COLO668 (cell line): ENCODE measurements around the gene RPS21.
"Not testable (repeated sequence)": the region's sequence is repeated elsewhere in the genome, so short reads cannot be mapped to it uniquely, and the experiment has no call there.

Experiments
- DNase-seq: peaks from one replicate; lab custom pipeline; 2025; ENCODE audit not compliant: unreplicated experiment; lab: John Stamatoyannopoulos, UW

Gene RPS21

DNA sequence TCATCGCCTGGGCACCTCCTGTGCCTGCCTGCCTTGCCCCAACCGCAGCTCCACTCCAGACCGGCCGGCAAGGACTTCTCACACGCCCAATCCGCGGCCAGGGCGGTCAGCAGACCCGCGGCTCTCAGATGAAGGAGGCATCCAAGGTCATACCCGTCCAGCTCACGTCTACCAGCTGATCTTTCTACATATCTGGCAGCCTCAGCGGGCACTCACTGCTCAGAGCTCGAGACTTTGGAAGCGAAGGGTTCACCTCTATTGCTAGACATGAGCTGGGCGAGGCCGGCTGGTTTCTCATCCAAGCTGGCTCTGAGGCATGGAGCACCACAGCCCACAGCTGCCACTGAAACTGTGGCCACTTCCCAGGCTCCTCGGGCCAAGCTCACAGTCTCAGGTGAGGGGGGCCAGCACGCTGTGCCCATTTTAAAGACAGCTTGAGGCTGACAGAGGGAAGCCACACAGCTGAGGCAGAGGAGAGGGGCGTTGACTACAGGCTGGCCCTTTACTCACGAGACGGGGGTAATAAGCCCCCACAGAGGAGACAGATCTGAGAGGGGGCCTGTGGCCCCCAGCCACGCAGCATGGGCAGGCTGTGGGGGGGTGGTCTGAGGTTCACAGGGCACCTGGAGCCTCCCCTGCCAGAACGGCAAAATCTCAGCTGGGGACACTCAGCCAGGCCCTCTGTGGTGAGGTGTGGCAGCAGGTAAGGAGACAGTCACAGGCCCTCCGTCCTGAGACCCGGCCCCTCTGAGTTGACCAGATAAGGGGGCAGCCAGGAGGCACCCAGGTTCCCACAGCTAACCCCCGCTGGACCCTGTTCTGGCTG, 21.8 kb upstream of the RPS21 start:
- DNase-seq = no peak

DNA sequence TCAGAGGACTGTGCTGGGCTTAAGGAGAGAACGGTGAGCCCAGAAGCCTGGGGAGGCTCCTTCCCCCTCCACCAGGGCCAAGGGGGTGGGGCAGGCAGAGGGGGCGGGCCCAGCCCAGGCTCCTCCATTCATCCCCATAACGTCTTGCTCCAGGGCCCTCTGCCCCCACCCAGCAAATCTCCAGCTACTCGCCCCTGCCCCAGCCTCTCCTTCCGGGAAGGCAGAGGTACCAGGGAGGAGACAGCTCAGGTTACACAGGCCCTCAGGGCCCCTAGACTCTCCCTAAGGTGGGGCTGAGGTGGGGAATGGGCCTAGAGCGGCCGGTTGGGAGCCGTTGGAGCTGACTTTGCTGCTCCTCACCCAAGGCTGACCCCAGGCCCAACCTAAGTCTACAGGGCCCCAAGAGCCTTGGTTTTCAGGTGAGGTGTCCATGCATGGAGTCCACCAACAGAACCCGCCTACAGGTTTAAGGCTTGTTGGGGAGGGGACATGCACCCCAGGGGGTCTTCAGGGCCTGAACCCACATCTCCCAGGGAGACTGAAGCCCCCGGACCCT, 21.0 kb upstream of the RPS21 start:
- DNase-seq = peak; percentile 58

DNA sequence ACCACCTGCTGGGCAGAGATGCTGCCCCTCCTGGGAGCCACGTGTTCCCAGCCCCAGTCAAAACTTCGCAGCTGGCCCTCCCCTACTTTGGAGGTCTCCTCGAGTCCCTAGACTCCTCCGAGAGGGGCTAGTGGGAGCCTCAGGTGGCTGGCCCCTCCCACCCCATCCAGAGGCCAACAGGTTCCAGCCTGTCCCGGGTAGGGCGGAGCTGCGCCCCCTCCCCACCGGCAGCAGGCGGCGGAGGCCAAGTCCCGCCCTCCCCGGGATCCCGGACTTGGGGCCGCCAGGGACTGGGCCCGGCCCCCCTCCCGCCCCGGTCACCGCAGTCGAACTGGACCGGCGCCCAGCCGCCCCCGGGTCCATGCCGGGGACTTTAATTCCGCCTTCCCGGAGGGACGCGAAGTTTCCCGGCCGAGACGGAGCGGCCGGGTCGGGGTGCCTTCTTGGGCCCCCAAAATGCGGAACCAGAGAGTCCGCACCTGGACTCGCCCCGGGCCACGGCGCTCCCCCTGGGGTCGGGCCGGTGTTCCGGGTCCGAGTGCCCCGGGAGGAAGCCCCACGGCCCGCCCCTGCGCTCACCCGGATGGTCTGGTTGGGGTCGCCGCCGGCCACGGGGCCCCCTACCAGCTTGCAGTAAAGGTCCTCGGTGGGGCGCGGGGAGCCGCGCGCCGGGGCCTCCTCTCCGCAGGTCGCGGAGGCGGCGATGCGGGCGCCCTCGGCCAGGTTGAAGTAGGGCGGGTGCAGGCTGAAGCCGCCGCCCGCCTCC, 20.4 kb upstream of the RPS21 start:
- peak; percentile 50 for DNase-seq

DNA sequence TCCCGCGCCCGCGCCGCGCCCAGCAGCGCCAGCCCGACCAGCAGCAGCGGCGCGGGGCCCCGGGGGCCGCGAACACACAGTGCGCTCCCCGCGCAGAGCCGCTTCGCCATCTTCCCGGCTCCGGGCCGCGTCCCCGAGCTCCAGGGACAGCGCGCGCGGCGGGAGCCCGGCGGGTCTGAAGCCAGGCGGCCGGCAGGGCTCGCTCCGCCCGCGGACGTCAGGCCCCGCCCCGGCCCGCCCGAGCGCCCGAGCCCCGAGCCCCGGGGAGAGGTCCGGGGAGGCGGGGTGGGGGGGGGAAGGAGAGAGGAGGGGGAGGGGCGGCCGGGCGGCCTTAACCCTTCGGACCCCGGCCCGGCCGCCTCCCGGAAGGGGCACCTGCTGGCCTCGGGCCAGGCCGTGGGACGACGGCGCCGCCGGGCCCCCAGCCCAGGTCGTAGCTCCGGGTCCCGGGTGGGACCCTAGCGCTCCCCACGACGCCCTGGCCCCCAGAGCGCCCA, 19.7 kb upstream of the RPS21 start, which contains the start of gene LAMA5:
Gene LAMA5, minus strand, starts transcription at position 177 of the 497 bp plus-strand sequence. Its CDS starts 67 bp downstream, at position 110.
- DNase-seq = peak; percentile 75

DNA sequence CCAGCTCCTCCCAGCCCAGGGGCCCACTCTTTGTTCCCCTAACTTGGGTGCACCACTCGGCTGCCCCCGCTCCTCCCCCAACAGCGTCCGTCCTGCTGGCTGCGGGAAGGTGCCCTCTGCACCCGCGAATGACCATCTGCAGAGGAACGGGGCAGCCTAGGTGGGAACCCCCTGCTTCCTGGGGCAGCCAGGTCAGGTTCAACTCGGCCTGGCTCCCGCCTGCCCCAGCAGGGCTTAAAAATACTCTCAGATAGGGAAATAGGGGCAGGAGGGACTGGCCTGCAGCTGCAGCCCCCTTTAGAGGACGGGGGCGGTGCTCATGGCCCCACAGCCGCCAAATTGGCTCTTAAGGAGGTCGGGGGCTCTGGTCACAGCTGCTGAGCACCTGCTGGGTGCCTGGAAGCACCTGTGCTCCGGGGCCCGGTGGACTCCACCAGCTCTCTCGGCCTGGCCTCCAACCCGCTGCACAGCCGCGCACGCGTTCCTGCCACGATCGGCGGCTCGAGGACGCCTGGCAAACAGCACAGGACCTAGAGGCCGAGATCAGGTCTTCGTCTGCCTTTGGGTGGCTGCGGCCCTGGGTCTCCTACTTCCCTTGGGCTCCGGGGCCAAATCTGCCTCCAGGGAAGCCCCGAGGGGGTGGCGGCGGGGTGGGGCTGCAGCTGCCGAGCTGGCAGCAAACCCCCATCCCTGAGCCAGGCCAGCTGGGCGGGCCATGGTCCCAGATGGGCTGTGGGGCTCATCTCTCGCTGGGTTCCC, 19.1 kb upstream of the RPS21 start:
- DNase-seq = peak; percentile 79

DNA sequence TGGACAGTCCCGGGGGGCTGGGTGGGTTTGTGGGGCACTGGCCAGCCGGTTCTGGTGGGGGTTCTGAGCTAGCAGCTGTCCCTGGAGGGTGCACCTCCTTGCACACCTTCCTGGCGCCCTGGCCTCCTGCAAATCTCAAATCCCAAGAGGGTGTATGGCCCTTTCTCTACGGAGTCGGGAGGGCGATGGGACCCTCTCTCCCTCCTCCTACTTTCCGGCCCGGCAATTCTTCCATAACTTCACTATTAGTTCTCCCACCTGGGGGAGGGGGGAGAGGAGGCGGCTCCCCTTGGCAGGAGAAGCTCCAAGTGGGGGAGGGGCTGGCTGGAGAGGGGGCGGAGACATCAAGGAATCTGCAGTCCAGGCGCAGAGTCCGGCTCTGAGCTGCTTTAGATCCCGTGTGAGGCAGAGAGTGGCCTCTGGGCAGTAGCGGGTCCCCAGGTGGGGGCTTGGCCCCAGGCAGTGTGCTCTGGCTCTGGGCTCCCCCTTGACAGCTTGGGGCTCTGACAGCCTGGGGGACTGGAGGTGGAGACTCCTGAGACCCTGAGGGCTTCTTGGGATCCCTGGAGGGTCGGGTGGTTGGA, 18.4 kb upstream of the RPS21 start:
- peak; percentile 45 for DNase-seq

DNA sequence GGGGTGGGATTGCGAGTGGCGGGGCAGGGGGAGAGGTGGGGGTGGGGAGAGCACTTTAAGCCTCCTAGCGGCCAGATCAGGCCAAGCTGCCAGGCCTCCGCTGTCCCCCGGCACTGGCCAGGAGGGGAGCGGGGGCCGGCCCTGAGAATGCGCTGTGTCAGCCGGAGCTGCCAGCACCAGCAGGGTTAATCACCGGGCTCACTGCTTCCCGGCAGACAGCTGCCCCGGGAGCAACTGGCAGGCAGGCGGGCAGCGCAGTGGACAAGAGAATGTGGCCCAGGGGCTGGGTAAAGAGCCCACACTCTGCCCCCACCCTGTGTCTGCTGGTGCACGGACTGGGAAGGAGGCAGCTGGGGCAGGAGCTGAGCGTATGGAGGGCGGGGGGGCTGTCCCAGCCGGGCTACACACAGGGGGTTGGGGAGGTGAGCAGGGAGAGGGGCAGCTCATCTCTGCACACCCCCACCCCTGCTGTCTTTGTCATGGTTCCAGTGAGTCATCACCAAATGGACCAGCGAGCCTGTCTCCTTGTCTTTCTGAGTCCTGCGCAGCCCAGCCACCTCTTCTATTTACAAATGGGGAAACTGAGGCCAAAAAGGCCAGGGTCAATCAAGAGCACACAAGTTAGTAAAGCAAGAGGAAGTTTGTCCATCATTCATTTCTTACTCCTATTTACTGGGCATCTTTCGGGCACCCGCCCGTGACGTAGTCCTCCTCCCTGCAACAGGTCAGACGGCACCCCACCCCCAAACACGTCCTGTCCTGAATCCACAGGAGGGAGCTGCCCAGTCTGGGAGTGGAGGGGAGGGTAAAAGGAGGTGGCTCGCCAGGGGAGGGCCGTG, 17.7 kb upstream of the RPS21 start:
- peak; percentile 45 for DNase-seq

DNA sequence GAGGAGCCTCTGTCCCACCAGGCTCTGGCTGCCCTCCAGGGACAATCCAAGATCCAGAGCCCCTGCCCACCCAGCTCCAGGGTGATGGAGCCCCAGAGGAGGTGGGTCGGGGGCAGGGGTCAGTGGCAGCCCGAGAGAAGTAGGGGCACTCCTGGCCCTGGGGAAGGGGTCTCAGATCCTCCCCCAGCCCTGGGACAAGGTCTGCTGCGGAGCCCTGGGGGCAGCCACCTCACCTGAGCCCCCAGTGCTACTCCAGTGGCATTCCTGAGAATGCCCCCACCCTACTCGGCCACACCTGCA, 17.1 kb upstream of the RPS21 start:
- no peak for DNase-seq

DNA sequence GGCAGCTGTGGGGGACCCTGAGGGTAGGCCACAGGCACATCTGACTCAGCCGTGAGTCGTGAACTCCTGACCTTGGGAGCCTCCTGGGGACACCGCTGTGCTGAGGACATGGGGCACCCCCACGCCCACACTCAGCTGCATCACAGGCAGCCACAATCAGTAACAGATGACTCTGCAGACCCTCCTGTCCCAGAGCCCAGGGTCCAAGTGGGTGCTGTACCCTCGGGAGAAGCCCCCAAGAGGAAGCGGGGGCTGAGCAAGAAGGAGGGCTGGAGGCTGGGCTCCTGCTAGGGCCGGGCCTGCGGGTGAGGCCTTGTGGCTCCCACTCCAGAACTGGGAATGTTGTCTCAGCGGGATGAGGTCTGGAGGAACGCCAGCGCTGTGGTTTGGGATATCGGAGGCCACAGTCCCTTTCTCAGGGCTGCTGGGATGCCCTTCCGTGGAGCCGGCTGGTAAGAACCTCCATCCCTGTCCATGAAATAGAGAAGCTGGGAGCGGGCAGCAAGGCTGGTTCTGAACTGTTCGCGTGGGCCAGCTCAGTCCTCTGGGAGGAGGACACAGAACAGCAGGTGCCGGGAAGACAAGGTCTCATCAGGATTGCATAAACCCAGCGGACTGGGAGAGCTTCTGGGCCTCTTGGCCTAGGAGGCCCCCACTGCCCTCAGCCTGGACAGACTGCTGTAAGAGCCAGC, 16.6 kb upstream of the RPS21 start:
- no peak for DNase-seq

DNA sequence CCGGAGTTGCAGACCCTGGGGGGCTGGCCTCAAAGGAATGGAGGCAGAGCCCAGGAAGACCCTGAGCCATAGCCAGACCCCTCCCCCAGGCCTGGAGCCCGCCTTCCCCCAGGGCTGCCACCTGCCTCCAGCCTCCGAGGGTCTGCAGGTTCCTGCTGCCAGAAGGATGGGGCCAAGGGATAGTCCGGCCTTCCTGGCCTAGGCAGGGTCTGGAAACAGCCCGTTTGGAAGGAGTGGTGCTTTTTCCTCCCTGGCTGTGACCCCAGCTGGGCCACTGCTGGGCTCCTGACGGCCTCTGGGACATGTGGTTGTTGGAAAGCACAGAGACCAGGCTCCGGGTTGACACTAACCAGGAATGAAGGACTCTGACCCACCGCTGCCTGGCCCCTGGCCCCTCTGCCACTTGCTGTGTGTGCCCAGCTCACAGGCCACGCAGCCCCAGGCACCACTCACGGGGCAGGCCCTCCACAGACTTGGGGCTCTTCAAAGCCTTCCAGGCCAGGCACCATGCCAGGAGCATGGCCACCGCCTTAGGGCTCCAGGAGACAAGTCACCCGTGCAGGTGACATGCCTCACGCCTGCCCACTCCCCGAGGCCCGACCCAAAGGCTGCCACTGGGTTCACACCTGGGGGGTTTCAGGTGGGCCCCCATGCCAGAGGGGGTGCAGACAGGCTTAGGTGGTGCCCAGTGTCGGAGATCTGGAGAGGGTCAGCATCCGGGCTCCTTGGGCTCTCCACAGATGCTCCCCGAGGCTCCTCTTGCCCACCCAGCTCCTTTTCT, 15.9 kb upstream of the RPS21 start:
- no peak for DNase-seq

DNA sequence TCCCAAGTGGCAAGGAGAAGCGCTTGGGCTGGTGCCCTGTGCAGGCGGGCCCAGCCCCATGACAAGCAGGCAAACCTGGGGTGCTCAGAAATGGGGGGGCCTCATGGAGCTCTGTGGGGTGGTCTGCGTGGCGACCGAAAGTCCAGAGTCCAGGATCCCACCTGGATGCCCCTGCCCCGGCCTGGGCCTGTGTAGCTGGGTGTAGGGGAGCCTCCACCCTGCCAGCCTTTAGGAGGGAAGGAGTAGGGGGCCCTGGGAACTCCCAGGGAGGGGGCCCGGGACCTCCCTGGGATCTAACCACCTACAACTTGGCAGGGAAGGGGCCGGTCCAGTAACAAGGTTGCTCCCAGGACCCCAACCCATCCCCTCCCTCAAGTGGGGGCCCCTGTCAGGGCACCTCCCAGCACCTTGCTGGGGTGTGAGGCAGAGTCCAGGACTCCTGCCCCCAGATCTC, 15.3 kb upstream of the RPS21 start:
- DNase-seq = no peak

DNA sequence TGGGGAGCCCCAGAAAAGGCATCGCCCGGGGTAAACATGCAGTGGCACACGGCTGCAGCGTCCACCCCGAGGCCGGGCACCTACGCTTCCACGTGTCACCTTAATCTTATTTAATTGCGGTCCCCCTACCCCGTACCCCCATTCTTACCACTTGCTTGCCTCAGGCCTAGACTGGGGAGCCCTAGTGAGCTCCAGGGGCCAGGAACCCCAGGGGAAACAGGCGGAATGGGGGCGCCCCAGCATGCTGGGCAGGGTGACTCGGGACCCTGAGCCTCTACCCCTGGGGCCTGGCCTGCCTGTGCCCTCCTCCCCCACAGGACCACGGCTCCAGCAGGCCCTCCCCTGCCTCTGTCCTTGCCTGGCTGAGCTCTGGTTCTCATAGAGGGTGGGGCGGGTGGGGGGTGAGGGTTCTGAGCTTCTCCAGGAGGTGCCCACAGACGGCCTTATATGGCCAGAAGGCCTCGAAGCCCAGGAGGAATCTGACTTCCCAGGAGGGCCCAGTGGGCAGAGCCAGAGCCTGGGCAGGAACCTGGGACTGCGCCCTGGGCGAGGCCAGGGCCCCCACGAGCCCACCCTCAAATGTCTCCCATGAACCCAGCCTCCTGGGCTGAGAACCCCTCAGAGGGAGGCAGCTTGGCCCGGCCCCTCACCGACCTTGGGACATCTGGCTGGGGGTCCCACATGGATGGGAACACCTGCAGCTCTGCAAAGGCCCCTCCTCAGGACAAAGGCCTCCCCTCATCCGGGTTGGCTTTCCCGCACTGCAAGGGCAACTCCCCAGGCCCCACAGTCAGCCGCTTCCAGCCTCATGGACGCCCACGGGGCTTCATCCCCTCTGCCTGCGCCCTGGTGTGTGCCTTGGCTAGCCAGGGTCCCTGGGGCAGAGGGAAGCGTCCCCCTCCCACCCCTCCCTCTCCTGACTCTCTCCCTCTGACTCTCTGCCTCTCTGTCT, 14.6 kb upstream of the RPS21 start:
- no peak for DNase-seq

DNA sequence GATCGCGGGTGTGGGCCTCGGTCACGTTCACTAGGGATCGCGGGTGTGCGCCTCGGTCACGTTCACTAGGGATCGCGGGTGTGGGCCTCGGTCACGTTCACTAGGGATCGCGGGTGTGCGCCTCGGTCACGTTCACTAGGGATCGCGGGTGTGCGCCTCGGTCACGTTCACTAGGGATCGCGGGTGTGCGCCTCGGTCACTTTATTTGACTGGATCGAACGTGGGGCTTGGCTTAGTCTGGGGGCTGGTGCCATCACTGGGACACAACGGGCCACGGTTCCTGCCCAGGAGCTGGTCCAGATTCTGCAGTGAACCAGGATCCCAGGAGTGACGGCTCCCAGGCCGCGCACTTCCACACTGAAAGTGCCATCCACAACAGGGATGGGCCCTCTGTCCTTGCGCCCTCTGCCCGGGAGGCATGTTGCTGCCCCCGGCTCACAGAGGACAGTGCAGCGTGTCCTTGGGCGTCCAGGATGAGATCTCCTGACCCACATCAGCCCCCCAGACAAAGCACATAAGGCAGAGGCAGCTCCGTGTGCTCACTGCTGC, 13.2 kb upstream of the RPS21 start:
- not testable (repeated sequence) for DNase-seq

DNA sequence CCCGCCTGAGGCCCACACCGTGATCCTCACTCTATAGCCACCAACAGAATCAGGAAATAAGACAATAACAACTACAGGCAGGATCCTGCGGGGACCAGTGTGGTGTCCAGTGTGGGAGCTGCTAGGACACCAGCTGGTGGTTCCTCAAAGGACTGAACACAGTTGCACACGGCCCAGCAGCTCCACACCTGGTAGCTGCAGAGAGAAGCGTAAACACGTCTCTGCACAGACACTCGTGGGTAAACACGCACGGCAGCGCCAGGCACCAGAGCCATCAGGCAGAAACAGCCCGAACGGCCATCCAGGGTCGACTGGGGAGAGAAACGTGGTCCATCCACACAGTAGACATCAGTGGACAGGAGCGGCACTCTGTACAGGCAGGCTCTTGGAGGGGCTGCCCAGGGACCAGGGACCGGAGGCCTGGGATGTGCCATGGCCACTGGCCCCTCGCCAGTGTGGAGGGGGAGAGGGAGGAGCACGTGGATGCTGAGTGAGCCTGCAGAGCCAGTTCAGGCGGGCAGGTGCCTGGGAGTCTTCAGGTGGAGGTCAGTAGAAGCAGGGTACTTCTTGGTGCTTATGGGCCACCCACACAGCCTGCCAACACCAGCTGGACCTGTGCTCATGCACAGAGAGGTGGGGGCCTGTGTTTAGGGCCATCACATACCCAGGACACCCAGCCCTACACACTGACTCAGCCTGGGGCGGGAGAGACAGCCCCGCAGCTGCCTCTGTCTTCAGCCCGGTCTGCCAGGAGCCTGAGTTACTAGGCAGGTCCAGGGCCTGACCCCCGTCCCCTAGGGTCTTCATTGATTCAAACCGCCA, 12.4 kb upstream of the RPS21 start:
- peak; percentile 23 for DNase-seq

DNA sequence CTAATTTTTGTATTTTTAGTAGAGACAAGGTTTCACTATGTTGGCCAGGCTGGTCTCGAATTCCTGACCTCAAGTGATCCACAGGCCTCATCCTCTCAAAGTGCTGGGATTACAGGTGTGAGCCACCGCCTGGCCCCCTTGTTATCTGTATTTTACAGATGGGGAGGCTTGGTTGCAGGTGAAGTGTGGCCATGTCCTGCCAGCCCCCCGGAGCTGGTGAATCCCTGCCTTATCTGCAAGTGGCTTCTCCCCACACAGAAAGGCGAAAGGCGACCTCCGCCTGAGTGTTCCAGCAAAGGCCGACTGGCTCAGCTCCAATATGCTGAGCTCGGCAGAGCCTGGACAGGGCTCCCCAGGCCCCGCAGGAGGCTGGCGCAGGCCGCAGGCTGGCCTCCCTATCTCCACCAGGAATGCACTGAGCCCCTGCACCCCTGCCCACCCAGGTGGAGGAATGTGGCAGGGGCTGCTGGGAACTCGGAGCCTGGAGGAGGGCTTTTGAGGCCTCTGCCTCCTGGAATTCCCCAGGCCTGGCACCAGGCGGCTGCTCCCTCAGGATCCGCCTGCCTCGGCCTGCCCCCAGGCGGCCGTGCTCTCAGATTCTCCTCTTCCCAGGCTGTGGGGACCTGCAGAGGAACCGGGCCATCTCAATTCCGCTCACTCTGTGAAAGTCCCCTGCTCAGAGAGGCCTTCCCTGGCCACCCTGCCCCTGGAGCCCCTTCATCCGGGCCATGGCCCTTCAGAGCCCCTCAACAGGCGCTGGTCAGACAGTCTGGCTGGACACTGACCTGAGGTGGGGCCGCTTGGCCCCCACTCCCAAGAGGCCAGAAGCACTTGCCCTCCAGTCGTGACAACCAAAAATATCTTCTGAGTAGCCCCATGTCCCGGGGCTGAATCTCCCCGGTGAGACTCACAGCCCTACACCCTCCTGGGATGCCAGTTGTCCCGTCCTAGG, 10.5 kb upstream of the RPS21 start:
- DNase-seq = peak; percentile 45
